Measurements from ENCODE around the gene THAP10. TPM values are rescaled to one million over a fixed set of nuclear protein-coding genes. Genes with fewer than 3 reads are reported as not detected.
"Not testable (repeated sequence)": the region's sequence is repeated elsewhere in the genome, so short reads cannot be mapped to it uniquely, and the experiment has no call there.

THAP10 gene
- total RNA-seq, 6 experiments from 2014 or later: 4.2 to 5.8 (median 5.1) TPM

GRCh38 chr15:70931821-70932220, 39.6 kb upstream of the THAP10 start:
- Mint-ChIP-seq H3K4me1 (ENCODE audit: low read depth) (peaks cover 13% of the 10 kb centered on the region; the same call in 1 of the 2 replicates), H3K9me3 (no peaks in the 10 kb centered on the region), H3K4me3 (no peak overlapping the region), H3K27ac (no peak overlapping the region), H3K27me3 (ENCODE audit: insufficient read depth) (no peaks in the 10 kb centered on the region; the same call in 1 of the 2 replicates), H3K36me3 (ENCODE audit: low read depth) (0 out of 2 replicates have a peak, but pooled peaks cover 5% of the 10 kb centered on the region)
- TF ChIP-seq CTCF (IDR thresholded peaks at IDR 0.05): no peak
- DNase-seq: no peak

- H3K36me3 Mint-ChIP-seq (ENCODE audit: low read depth); H3K27me3 Mint-ChIP-seq (ENCODE audit: insufficient read depth); H3K9me3 Mint-ChIP-seq; H3K4me3 Mint-ChIP-seq; H3K27ac Mint-ChIP-seq; DNase-seq; H3K4me1 Mint-ChIP-seq (ENCODE audit: low read depth): not testable (repeated sequence)
Observed at GRCh38 chr15:70926914-70927313, 34.7 kb upstream of the THAP10 start.

GRCh38 chr15:70923311-70924080, 31.3 kb upstream of the THAP10 start:
- Mint-ChIP-seq H3K9me3 (no peaks in the 10 kb centered on the region; the same call in 1 of the 2 replicates), H3K27me3 (ENCODE audit: insufficient read depth) (no peaks in the 10 kb centered on the region), H3K36me3 (ENCODE audit: low read depth) (peaks cover 7% of the 10 kb centered on the region), H3K4me3 (no peak overlapping the region), H3K27ac (no peak overlapping the region), H3K4me1 (ENCODE audit: low read depth) (peaks cover 34% of the 10 kb centered on the region)
- DNase-seq: no peak
- no peak for TF ChIP-seq CTCF (IDR thresholded peaks at IDR 0.05)

- no peak for DNase-seq
- Mint-ChIP-seq H3K27ac (no peak overlapping the region), H3K27me3 (ENCODE audit: insufficient read depth) (no peaks in the 10 kb centered on the region), H3K4me3 (no peak overlapping the region), H3K36me3 (ENCODE audit: low read depth) (peaks cover 9% of the 10 kb centered on the region), H3K4me1 (ENCODE audit: low read depth) (peaks cover 34% of the 10 kb centered on the region), H3K9me3 (no peaks in the 10 kb centered on the region; the same call in 1 of the 2 replicates)
- no peak for TF ChIP-seq CTCF (IDR thresholded peaks at IDR 0.05)
Observed at GRCh38 chr15:70922119-70922518, 29.9 kb upstream of the THAP10 start.

- no peaks in the 10 kb centered on the region; the same call in 1 of the 2 replicates for H3K9me3 Mint-ChIP-seq
- peaks cover 13% of the 10 kb centered on the region for H3K36me3 Mint-ChIP-seq (ENCODE audit: low read depth)
- TF ChIP-seq CTCF (IDR thresholded peaks at IDR 0.05): no peak
- no peaks in the 10 kb centered on the region for H3K27me3 Mint-ChIP-seq (ENCODE audit: insufficient read depth)
- no peak overlapping the region for H3K4me3 Mint-ChIP-seq
- no peak overlapping the region for H3K27ac Mint-ChIP-seq
- peaks cover 34% of the 10 kb centered on the region for H3K4me1 Mint-ChIP-seq (ENCODE audit: low read depth)
- DNase-seq: no peak
Observed at GRCh38 chr15:70920981-70921696, 28.9 kb upstream of the THAP10 start.

GRCh38 chr15:70917955-70918354, 25.7 kb upstream of the THAP10 start:
- Mint-ChIP-seq H3K4me3 (no peak overlapping the region), H3K27me3 (ENCODE audit: insufficient read depth) (no peaks in the 10 kb centered on the region), H3K9me3 (no peaks in the 10 kb centered on the region; the same call in 1 of the 2 replicates), H3K27ac (no peak overlapping the region), H3K36me3 (ENCODE audit: low read depth) (peaks cover 13% of the 10 kb centered on the region), H3K4me1 (ENCODE audit: low read depth) (peaks cover 31% of the 10 kb centered on the region)
- no peak for TF ChIP-seq CTCF (IDR thresholded peaks at IDR 0.05)
- no peak for DNase-seq

Measured in HFFc6 (cell line).